OCI-LY3 (cell line): ENCODE measurements around the gene PRKAR1B.

ENCODE experiments used
- CTCF ChIP-seq: fragments of 200-600, 300-600 bp; sonication (generic); IDR thresholded peaks from 2 replicates; pipeline ENCODE4 v1.5.1; 2014; ENCODE audit warnings: antibody characterized with exemption, low read length, low read depth
- EZH2phosphoT487 ChIP-seq: fragments of 200-600 bp; shearing (Covaris generic); IDR thresholded peaks from 2 replicates; pipeline ENCODE4 v1.6.1; 2018; ENCODE audit warnings: antibody characterized with exemption, mixed run types, low read depth

GRCh38 chr7:562374-562675, 164.8 kb downstream of the PRKAR1B start:
- TF ChIP-seq CTCF (no peak), EZH2phosphoT487 (no peak)
